Measurements from ENCODE around the gene FXYD7. TPM values are rescaled to one million over a fixed set of nuclear protein-coding genes. Genes with fewer than 3 reads are reported as not detected.

FXYD7 gene
- total RNA-seq, 2 experiments from 2014 or later = 4.1 to 5.2 TPM

- ATAC-seq = peak; percentile 85
- CTCF ChIA-PET = interaction anchor here (0.8 to 1.4 kb wide), 7 partner anchors 10 to 150 kb away, joined by 3 to 8 read pairs (median 4); no protein-coding TSS in a partner anchor
- Mint-ChIP-seq H3K4me3 (no peak overlapping the region), H3K4me1 (ENCODE audit: low read depth) (peaks cover 6% of the 10 kb centered on the region), H3K27me3 (ENCODE audit: low read depth) (no peaks in the 10 kb centered on the region), H3K9me3 (ENCODE audit: insufficient read depth) (no peaks in the 10 kb centered on the region), H3K36me3 (ENCODE audit: low read depth) (no peaks in the 10 kb centered on the region), H3K27ac (no peak overlapping the region)
- peak; percentile 74 for DNase-seq
- POLR2A ChIA-PET = no interaction called here
These were observed 28.5 kb upstream of the FXYD7 start for GRCh38 chr19:35114353-35115176.

GRCh38 chr19:35115177-35115951 lies 27.7 kb upstream of the FXYD7 start, which contains the start of gene FXYD3:
Gene FXYD3, plus strand, starts transcription at chr19:35115823. Its CDS starts 3,554 bp downstream, at chr19:35119377.
- POLR2A ChIA-PET = no interaction called here
- H3K27me3 Mint-ChIP-seq (ENCODE audit: low read depth) = no peaks in the 10 kb centered on the region
- H3K27ac Mint-ChIP-seq = no peak within 1 kb of the TSS
- no peaks in the 10 kb centered on the region for H3K9me3 Mint-ChIP-seq (ENCODE audit: insufficient read depth)
- CTCF ChIA-PET = interaction anchor here (0.8 to 1.4 kb wide), 7 partner anchors 9 to 150 kb away, joined by 3 to 8 read pairs (median 4); no protein-coding TSS in a partner anchor
- H3K4me1 Mint-ChIP-seq (ENCODE audit: low read depth) = peaks cover 6% of the 10 kb centered on the region
- DNase-seq = no peak
- no peak for ATAC-seq
- no peak within 1 kb of the TSS for H3K4me3 Mint-ChIP-seq
- no peaks in the 10 kb centered on the region for H3K36me3 Mint-ChIP-seq (ENCODE audit: low read depth)

DNA sequence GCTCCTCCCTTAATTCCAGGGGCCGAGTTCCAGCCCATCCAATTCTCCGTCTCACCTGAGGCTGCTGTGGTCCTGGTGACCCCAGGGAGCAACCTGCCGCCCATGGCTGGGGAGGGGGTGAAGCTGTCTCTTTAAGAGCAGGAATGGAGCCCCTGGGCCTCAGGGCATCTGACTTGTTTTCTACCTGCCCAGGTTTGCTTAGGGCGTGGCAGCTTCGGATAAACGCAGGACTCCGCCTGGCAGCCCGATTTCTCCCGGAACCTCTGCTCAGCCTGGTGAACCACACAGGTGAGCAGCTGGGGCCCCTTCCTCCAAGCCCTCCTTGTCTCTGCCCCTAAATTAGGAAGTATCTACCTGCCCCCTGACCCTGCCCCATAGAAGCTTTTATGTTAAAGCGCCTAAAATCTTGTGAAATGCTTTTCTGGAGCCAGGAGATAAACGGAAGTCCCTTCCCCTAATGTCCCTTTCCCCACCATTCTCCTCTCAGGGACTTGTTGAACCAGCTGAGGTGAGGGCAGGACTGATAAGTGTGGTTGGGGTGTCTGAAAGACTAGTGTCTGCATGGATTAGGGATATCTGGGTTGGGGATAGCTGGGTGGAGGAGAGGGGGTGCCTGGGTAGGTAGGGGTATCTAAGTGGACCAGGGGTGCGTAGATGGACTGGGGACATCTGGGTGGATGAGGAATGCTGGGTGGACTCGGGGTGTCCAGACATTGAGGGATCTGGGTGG lies 26.8 kb upstream of the FXYD7 start:
- ATAC-seq (no peak), DNase-seq (no peak)
- H3K9me3 Mint-ChIP-seq (ENCODE audit: insufficient read depth) = no peaks in the 10 kb centered on the region
- H3K4me3 Mint-ChIP-seq = no peak overlapping the region
- H3K4me1 Mint-ChIP-seq (ENCODE audit: low read depth) = peaks cover 6% of the 10 kb centered on the region
- ChIA-PET CTCF (interaction anchor here (1.0 to 1.7 kb wide), 3 partner anchors 19 to 101 kb away, joined by 3 to 6 read pairs (median 4); no protein-coding TSS in a partner anchor), POLR2A (interaction anchor here (1.0 kb wide), 1 partner anchor 12 kb away, joined by 3 read pairs; no protein-coding TSS in a partner anchor)
- H3K27ac Mint-ChIP-seq = no peak overlapping the region
- no peaks in the 10 kb centered on the region for H3K36me3 Mint-ChIP-seq (ENCODE audit: low read depth)
- H3K27me3 Mint-ChIP-seq (ENCODE audit: low read depth) = no peaks in the 10 kb centered on the region

GRCh38 chr19:35117116-35117515 lies 25.9 kb upstream of the FXYD7 start:
- Mint-ChIP-seq H3K27me3 (ENCODE audit: low read depth) (no peaks in the 10 kb centered on the region), H3K9me3 (ENCODE audit: insufficient read depth) (no peaks in the 10 kb centered on the region), H3K4me3 (no peak overlapping the region), H3K27ac (no peak overlapping the region), H3K4me1 (ENCODE audit: low read depth) (peaks cover 6% of the 10 kb centered on the region), H3K36me3 (ENCODE audit: low read depth) (no peaks in the 10 kb centered on the region)
- CTCF ChIA-PET = interaction anchor here (0.7 to 1.7 kb wide), 4 partner anchors 18 to 100 kb away, joined by 3 to 6 read pairs (median 4); no protein-coding TSS in a partner anchor
- POLR2A ChIA-PET = interaction anchor here (1.0 kb wide), 1 partner anchor 11 kb away, joined by 3 read pairs; no protein-coding TSS in a partner anchor
- no peak for ATAC-seq
- no peak for DNase-seq

- peaks cover 6% of the 10 kb centered on the region for H3K4me1 Mint-ChIP-seq (ENCODE audit: low read depth)
These were observed 25.3 kb upstream of the FXYD7 start for GRCh38 chr19:35117799-35118198.

DNA sequence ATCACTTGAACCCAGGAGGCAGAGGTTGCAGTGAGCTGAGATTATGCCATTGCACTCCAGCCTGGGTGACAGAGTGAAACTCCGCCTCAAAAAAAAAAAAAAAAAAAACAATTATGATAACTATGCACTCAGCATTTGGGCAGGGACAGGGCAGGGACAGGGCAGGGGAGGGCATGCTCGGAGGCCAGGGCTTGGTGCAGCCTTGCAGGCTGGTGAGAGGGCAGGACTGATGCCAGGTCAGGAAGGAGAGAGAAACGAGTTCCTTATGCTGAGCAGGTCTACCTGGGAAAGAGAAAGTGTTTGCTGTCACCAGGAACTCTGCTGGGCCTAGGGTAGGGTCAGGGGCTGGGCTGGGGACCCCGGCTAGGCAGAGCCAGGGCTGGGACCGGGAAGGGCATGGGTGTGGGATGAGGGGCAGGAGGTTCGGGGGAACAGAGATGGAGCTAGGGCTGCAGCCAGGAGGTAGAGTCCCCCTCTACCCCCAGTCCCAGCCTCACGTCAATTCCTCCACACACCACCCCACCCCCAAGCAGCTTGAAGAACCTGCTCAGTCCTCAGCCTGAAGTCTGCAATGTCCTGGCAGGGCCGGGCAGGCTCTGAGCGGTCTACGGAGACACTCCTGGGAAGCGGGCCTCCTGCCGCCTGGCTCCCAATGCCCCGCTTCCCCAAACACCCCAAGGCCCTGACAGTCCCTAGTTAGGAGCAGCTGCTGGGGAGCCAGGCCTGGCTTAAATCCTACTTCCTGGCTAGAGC lies 24.6 kb upstream of the FXYD7 start:
- no peak for DNase-seq
- H3K4me1 Mint-ChIP-seq (ENCODE audit: low read depth) = peaks cover 6% of the 10 kb centered on the region
- no peak overlapping the region for H3K27ac Mint-ChIP-seq

More at GRCh38 chr19:35117799-35118198, 25.3 kb upstream of the FXYD7 start:
- ATAC-seq (no peak), DNase-seq (no peak)
- no peaks in the 10 kb centered on the region for H3K36me3 Mint-ChIP-seq (ENCODE audit: low read depth)
- CTCF ChIA-PET = interaction anchor here (0.7 to 1.7 kb wide), 2 partner anchors 51 to 73 kb away, joined by 3 to 6 read pairs; no protein-coding TSS in a partner anchor
- H3K4me3 Mint-ChIP-seq = no peak overlapping the region
- H3K27me3 Mint-ChIP-seq (ENCODE audit: low read depth) = no peaks in the 10 kb centered on the region
- POLR2A ChIA-PET = no interaction called here
- H3K27ac Mint-ChIP-seq = no peak overlapping the region
- H3K9me3 Mint-ChIP-seq (ENCODE audit: insufficient read depth) = no peaks in the 10 kb centered on the region

DNA sequence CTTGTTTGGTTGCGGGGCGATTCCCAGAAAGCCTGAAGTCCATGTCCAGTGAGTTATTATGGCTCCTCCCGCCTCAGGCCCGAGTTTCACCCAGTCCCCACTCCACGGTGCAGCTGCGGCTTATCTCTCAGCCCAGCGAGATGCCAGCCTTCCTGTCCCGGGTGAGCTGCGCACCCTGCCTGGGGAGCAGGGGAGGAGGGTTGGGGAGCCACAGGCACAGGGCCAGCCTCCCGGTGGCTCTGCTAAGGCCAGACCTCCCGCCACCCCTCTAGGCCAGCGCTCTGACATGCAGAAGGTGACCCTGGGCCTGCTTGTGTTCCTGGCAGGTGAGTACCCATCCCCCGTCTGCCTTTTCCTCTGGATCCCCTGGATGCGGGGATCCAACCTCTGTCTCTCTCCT lies 24.0 kb upstream of the FXYD7 start:
- no peaks in the 10 kb centered on the region for H3K36me3 Mint-ChIP-seq (ENCODE audit: low read depth)
- POLR2A ChIA-PET = no interaction called here
- H3K9me3 Mint-ChIP-seq (ENCODE audit: insufficient read depth) = no peaks in the 10 kb centered on the region
- H3K4me3 Mint-ChIP-seq = no peak overlapping the region
- no peak for DNase-seq
- no peaks in the 10 kb centered on the region for H3K27me3 Mint-ChIP-seq (ENCODE audit: low read depth)
- CTCF ChIA-PET = interaction anchor here (1.9 kb wide), 1 partner anchor 16 kb away, joined by 6 read pairs; no protein-coding TSS in a partner anchor
- no peak overlapping the region for H3K27ac Mint-ChIP-seq
- no peak for ATAC-seq
- H3K4me1 Mint-ChIP-seq (ENCODE audit: low read depth) = peaks cover 12% of the 10 kb centered on the region

More for the DNA sequence above, 24.6 kb upstream of the FXYD7 start:
- no peak for ATAC-seq
- Mint-ChIP-seq H3K4me3 (no peak overlapping the region), H3K9me3 (ENCODE audit: insufficient read depth) (no peaks in the 10 kb centered on the region), H3K27me3 (ENCODE audit: low read depth) (no peaks in the 10 kb centered on the region), H3K36me3 (ENCODE audit: low read depth) (no peaks in the 10 kb centered on the region)
- ChIA-PET POLR2A (no interaction called here), CTCF (interaction anchor here (1.9 kb wide), 1 partner anchor 17 kb away, joined by 6 read pairs; no protein-coding TSS in a partner anchor)

DNA sequence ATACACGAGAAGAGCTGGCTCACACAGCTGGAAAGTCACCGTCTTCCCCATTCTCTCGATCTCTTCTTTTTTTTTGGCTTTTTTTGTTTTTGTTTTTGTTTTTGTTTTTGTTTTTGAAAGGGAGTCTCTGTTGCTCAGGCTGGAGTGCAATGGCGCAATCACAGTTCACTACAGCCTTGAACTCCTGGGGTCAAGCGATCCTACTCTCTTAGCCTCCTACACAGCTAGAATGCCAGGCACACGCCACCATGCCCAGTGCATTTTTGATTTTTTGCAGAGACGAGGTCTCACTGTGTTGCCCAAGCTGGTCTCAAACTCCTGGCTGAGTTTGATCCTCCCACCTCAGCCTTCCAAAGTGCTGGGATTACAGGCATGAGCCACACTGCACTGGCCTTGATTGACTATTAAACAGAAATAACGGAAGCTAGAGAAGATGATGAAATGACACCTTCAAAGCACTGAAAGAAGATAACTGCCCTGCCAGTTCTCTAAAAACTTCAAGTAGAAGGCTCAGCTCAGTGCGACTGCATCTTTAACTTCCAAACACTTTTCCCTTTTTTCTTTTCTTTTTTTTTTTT lies 23.4 kb upstream of the FXYD7 start:
- Mint-ChIP-seq H3K4me3 (no peak overlapping the region), H3K36me3 (ENCODE audit: low read depth) (no peaks in the 10 kb centered on the region), H3K4me1 (ENCODE audit: low read depth) (peaks cover 14% of the 10 kb centered on the region), H3K9me3 (ENCODE audit: insufficient read depth) (no peaks in the 10 kb centered on the region), H3K27ac (no peak overlapping the region), H3K27me3 (ENCODE audit: low read depth) (no peaks in the 10 kb centered on the region)
- ChIA-PET CTCF (interaction anchor here (1.9 kb wide), 1 partner anchor 16 kb away, joined by 6 read pairs; no protein-coding TSS in a partner anchor), POLR2A (no interaction called here)
- ATAC-seq (no peak), DNase-seq (no peak)

- Mint-ChIP-seq H3K36me3 (ENCODE audit: low read depth) (no peaks in the 10 kb centered on the region), H3K9me3 (ENCODE audit: insufficient read depth) (no peaks in the 10 kb centered on the region), H3K27me3 (ENCODE audit: low read depth) (no peaks in the 10 kb centered on the region), H3K4me1 (ENCODE audit: low read depth) (peaks cover 13% of the 10 kb centered on the region), H3K4me3 (no peak overlapping the region), H3K27ac (no peak overlapping the region)
- no peak for DNase-seq
- no peak for ATAC-seq
- CTCF ChIA-PET = no interaction called here
- POLR2A ChIA-PET = no interaction called here
These were observed 22.6 kb upstream of the FXYD7 start for GRCh38 chr19:35120492-35120891.

DNA sequence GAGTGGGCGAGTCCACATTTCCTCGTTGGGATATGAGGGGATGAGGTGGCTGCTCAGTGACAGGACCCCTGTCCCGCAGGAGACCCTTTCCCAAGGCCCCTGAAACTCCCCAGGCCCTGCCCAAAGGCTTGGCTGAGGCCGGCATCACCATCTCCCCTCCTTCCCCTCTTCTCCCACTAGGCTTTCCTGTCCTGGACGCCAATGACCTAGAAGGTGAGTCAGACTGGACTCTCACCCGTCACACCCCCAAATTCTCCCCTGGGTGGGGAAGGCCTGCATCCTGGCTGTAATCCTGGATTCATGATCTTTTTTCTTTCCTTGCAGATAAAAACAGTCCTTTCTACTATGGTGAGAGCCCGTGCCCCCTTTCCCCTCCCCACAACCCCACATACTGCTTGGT lies 22.2 kb upstream of the FXYD7 start:
- Mint-ChIP-seq H3K4me3 (no peak overlapping the region), H3K27me3 (ENCODE audit: low read depth) (no peaks in the 10 kb centered on the region), H3K27ac (no peak overlapping the region), H3K36me3 (ENCODE audit: low read depth) (no peaks in the 10 kb centered on the region), H3K9me3 (ENCODE audit: insufficient read depth) (no peaks in the 10 kb centered on the region), H3K4me1 (ENCODE audit: low read depth) (peaks cover 13% of the 10 kb centered on the region)
- DNase-seq (no peak), ATAC-seq (no peak)
- POLR2A ChIA-PET = no interaction called here
- CTCF ChIA-PET = interaction anchor here (0.7 to 1.7 kb wide), 2 partner anchors 15 to 656 kb away, joined by 3 to 6 read pairs; no protein-coding TSS in a partner anchor

All from activated CD8-positive, alpha-beta T cell treated with anti-CD3 and anti-CD28 coated beads, Interleukin-2, amount 10 ng/mL, durations not matched to agents 7 days and 5 days (primary cell).